ENCODE measurements around the gene BPTF. TPM values are rescaled to one million over a fixed set of nuclear protein-coding genes. Genes with fewer than 3 reads are reported as not detected.

The BPTF gene
- total and polyA plus RNA-seq, 2 of the 13 experiments (the other 11 are each of a cell fraction or from before 2014, with no cell fraction given) = 43.5 to 66.1 TPM

DNA sequence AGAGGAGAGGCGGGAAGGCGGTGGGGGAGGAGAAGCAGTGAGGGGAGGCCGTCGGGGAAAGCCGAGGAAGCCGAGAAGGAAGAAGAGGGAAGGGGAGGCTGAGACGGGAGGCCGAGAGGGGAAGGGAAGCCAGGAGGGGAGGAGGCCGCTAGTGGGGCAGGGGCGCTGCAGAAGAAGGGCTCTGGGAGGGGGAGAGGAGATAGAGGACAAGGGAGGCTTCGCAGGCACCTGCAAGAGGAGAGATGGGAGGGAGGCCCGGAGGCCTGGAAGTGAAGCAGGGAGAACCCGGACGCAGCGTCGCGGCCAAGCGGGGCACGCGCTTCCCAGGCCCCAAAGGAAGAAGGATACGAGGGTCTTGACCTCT is 168.7 kb downstream of the BPTF start:
- H3K36me3 ChIP-seq (replicated peaks in 1 of 2; ENCODE audit: control insufficient read depth in 1 of 2, insufficient read depth in 2 of 2, low read length in 2 of 2) = no peaks in the 10 kb centered on the region
- peak overlapping the region; percentile 99 for H3K4me2 ChIP-seq (ENCODE audit: low read depth, low read length)
- BruUV-seq (replicated peaks) = no TSS peak
- peaks cover 36% of the 10 kb centered on the region for H3K4me1 ChIP-seq (ENCODE audit: insufficient read depth, low read length)
- H3K79me2 ChIP-seq (ENCODE audit: insufficient read depth, low read length) = no peaks in the 10 kb centered on the region
- H4K20me1 ChIP-seq (ENCODE audit: insufficient read depth, low read length) = no peaks in the 10 kb centered on the region
- ATAC-seq (peak; percentile 3; the same call in 1 of the 3 replicates), FAIRE-seq (no peak), DNase-seq (ENCODE audit: low spot score) (peak; percentile 28)
- in situ Hi-C loops (cut with HindIII; ENCODE audit: extremely low pct_ligation_motif_present, low pct_unique_long_range_greater_than_20kb) (no loop called here), intact Hi-C loops (cut with micrococcal nuclease; ENCODE audit: unreplicated experiment) (loop anchor here (2.0 kb wide), 1 partner anchor 19 kb away; no protein-coding TSS in a partner anchor)
- peak overlapping the region; percentile 89 for H3K27ac ChIP-seq (ENCODE audit: extremely low read length, insufficient read depth, low read length)
- peaks cover 0 to 7% of the 10 kb centered on the region in 2 experiments; a peak in 1 of 5 replicates for H3K27me3 ChIP-seq (ENCODE audit: control insufficient read depth in 1 of 2, insufficient read depth in 2 of 2, low read length in 2 of 2)
- no peak overlapping the region for H2AFZ ChIP-seq (ENCODE audit: low read length)
- peak overlapping the region; percentile 62 to 89 (median 72) for H3K4me3 ChIP-seq (replicated peaks in 1 of 3; ENCODE audit: insufficient read depth in 1 of 3, low read depth in 2 of 3, low read length in 3 of 3)
- ChIA-PET CTCF (ENCODE audit: low intra/inter-chr PET ratio, low total read pairs) (no interaction called here), POLR2A (interaction anchor here (1.0 to 2.7 kb wide), 6 partner anchors 26 to 1333 kb away, joined by 3 to 25 read pairs (median 6); partner anchors contain the start of genes ABCA5 and KPNA2)
- peak overlapping the region; percentile 79 for H3K9ac ChIP-seq (ENCODE audit: insufficient read depth, low read depth, low read length)
- H3K9me3 ChIP-seq (ENCODE audit: low read length) = no peaks in the 10 kb centered on the region
- under 1% methylated on average over 21 of the region's 21 CpGs for WGBS (ENCODE audit: low lambda C conversion rate)
- TF ChIP-seq, protein P1, sequence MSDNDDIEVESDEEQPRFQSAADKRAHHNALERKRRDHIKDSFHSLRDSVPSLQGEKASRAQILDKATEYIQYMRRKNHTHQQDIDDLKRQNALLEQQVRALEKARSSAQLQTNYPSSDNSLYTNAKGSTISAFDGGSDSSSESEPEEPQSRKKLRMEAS (IDR thresholded peaks at IDR 0.05) = peak; percentile 80
- TF ChIP-seq CENPX (CRISPR knock-in tag; IDR thresholded peaks at IDR 0.05) (no peak), ZNF878 (CRISPR knock-in tag; IDR thresholded peaks at IDR 0.05) (0 out of 2 replicates have a peak, but pooled peaks have one; percentile 28), ZNF12 (CRISPR knock-in tag; IDR thresholded peaks at IDR 0.05) (0 out of 2 replicates have a peak, but pooled peaks have one; percentile 21), ATRX (CRISPR knock-in tag; IDR thresholded peaks at IDR 0.05; ENCODE audit: borderline replicate concordance) (no peak), ASH2L (IDR thresholded peaks at IDR 0.05; ENCODE audit: insufficient read length, low read depth, low read length) (peak; percentile 28), FOXM1 (CRISPR knock-in tag; IDR thresholded peaks at IDR 0.05) (no peak), ZNF292 (CRISPR knock-in tag; IDR thresholded peaks at IDR 0.05; ENCODE audit: borderline replicate concordance, low read depth) (0 out of 2 replicates have a peak, but pooled peaks have one; percentile 34), ZNF839 (CRISPR knock-in tag; IDR thresholded peaks at IDR 0.05; ENCODE audit: borderline replicate concordance) (peak; percentile 52; the same call in 1 of the 2 replicates), TGIF2 (CRISPR knock-in tag; IDR thresholded peaks at IDR 0.05) (no peak; the same call in 1 of the 2 replicates), MTA3 (CRISPR knock-in tag; IDR thresholded peaks at IDR 0.05) (no peak), NFE2L1 (CRISPR knock-in tag; IDR thresholded peaks at IDR 0.05; ENCODE audit: borderline replicate concordance) (0 out of 2 replicates have a peak, but pooled peaks have one; percentile 61)
- TF ChIP-seq, protein P2, sequence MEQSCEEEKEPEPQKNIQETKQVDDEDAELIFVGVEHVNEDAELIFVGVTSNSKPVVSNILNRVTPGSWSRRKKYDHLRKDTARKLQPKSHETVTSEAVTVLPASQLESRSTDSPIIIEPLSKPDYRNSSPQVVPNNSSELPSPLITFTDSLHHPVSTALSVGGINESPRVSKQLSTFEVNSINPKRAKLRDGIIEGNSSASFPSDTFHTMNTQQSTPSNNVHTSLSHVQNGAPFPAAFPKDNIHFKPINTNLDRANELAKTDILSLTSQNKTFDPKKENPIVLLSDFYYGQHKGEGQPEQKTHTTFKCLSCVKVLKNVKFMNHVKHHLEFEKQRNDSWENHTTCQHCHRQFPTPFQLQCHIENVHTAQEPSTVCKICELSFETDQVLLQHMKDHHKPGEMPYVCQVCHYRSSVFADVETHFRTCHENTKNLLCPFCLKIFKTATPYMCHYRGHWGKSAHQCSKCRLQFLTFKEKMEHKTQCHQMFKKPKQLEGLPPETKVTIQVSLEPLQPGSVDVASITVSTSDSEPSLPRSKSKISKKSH (CRISPR knock-in tag; IDR thresholded peaks at IDR 0.05; ENCODE audit: borderline replicate concordance) = peak; percentile 81; the same call in 1 of the 2 replicates
- TF ChIP-seq, protein P3, sequence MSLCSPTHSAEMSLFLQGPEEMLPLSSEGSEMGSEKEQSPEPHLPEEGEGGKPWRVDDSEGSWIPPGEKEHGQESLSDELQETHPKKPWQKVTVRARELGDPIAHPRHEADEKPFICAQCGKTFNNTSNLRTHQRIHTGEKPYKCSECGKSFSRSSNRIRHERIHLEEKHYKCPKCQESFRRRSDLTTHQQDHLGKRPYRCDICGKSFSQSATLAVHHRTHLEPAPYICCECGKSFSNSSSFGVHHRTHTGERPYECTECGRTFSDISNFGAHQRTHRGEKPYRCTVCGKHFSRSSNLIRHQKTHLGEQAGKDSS (CRISPR knock-in tag; IDR thresholded peaks at IDR 0.05; ENCODE audit: borderline replicate concordance, low read depth) = no peak
- TF ChIP-seq, protein P4, sequence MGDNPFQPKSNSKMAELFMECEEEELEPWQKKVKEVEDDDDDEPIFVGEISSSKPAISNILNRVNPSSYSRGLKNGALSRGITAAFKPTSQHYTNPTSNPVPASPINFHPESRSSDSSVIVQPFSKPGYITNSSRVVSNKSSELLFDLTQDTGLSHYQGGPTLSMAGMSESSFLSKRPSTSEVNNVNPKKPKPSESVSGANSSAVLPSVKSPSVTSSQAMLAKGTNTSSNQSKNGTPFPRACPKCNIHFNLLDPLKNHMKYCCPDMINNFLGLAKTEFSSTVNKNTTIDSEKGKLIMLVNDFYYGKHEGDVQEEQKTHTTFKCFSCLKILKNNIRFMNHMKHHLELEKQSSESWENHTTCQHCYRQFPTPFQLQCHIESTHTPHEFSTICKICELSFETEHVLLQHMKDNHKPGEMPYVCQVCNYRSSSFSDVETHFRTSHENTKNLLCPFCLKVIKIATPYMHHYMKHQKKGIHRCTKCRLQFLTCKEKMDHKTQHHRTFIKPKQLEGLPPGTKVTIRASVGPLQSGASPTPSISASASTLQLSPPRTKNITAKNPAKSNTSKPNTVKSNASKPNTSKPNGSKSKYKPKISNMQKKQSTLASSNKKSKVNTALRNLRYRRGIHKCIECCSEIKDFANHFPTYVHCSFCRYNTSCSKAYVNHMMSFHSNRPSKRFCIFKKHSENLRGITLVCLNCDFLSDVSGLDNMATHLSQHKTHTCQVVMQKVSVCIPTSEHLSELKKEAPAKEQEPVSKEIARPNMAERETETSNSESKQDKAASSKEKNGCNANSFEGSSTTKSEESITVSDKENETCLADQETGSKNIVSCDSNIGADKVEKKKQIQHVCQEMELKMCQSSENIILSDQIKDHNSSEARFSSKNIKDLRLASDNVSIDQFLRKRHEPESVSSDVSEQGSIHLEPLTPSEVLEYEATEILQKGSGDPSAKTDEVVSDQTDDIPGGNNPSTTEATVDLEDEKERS (CRISPR knock-in tag; IDR thresholded peaks at IDR 0.05) = 0 out of 2 replicates have a peak, but pooled peaks have one; percentile 28

All from HepG2 (cell line).